Epithelial cell of esophagus (primary cell): ENCODE measurements around the gene CHRM1.

Experiments
- DNase-seq: peaks from one replicate; pipeline ENCODE4 v3.0.0; 2010; ENCODE audit warnings: low read depth
- H3K4me3 ChIP-seq: 2 replicates; pipeline ENCODE4 v1.5.1; 2011; ENCODE audit warnings: mild to moderate bottlenecking, low read length, control low read depth
- CTCF ChIP-seq: IDR thresholded peaks from 2 replicates; pipeline ENCODE4 v1.5.1; 2011; ENCODE audit warnings: low read depth, mild to moderate bottlenecking, low read length, control low read depth, inconsistent platforms; ENCODE audit not compliant: insufficient read depth; ENCODE audit errors: missing control alignments

CHRM1 gene

GRCh38 chr11:62882431-62882749, 38.8 kb downstream of the CHRM1 start:
- DNase-seq = no peak
- TF ChIP-seq CTCF = no peak
- peak overlapping the region; percentile 88 for H3K4me3 ChIP-seq

- no peak for TF ChIP-seq CTCF
- peak; percentile 98 for DNase-seq
- peak overlapping the region; percentile 88 for H3K4me3 ChIP-seq
These were observed 39.4 kb downstream of the CHRM1 start for GRCh38 chr11:62881579-62882430.

GRCh38 chr11:62880803-62881578, 40.2 kb downstream of the CHRM1 start, which contains the start of gene SLC3A2:
SLC3A2 (plus strand) TSS chr11:62880896; CDS start chr11:62881024, 128 bp downstream.
- DNase-seq = peak; percentile 92
- H3K4me3 ChIP-seq = peak within 1 kb of the TSS; percentile 88
- peak; percentile 57 for TF ChIP-seq CTCF

- DNase-seq = peak; percentile 57
- peak overlapping the region; percentile 88 for H3K4me3 ChIP-seq
- TF ChIP-seq CTCF = no peak
These were observed 40.8 kb downstream of the CHRM1 start for GRCh38 chr11:62880231-62880802.

- H3K4me3 ChIP-seq = no peak overlapping the region
These were observed 41.8 kb downstream of the CHRM1 start for GRCh38 chr11:62879235-62879978.

More at GRCh38 chr11:62879235-62879978, 41.8 kb downstream of the CHRM1 start:
- no peak for TF ChIP-seq CTCF
- DNase-seq = no peak
